GM13976 (cell line): ENCODE data around the gene SLC26A2.

ENCODE experiments used
- DNase-seq: peaks from one replicate; pipeline ENCODE4 v3.0.0; 2012; ENCODE audit warnings: low spot score
- in situ Hi-C: fragments of 300-500 bp; cut with MboI; formaldehyde crosslinking; loops from one replicate; pipeline ENCODE4 v1.12.0; 2022; ENCODE audit warnings: low sequenced_read_pairs, mixed read lengths, inconsistent platforms; ENCODE audit not compliant: unreplicated experiment
- TF ChIP-seq, protein P1 (sequence below): IDR thresholded peaks from 2 replicates; pipeline ENCODE4 v1.5.1; 2012; ENCODE audit warnings: borderline replicate concordance, mild to moderate bottlenecking; ENCODE audit not compliant: insufficient read depth; ENCODE audit errors: extremely low read depth, missing control alignments, control extremely low read depth

The SLC26A2 gene

GRCh38 chr5:149937610-149938009, 22.9 kb upstream of the SLC26A2 start:
- in situ Hi-C loops: no loop called here
- DNase-seq: no peak
- TF ChIP-seq, protein P1, sequence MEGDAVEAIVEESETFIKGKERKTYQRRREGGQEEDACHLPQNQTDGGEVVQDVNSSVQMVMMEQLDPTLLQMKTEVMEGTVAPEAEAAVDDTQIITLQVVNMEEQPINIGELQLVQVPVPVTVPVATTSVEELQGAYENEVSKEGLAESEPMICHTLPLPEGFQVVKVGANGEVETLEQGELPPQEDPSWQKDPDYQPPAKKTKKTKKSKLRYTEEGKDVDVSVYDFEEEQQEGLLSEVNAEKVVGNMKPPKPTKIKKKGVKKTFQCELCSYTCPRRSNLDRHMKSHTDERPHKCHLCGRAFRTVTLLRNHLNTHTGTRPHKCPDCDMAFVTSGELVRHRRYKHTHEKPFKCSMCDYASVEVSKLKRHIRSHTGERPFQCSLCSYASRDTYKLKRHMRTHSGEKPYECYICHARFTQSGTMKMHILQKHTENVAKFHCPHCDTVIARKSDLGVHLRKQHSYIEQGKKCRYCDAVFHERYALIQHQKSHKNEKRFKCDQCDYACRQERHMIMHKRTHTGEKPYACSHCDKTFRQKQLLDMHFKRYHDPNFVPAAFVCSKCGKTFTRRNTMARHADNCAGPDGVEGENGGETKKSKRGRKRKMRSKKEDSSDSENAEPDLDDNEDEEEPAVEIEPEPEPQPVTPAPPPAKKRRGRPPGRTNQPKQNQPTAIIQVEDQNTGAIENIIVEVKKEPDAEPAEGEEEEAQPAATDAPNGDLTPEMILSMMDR: no peak

- TF ChIP-seq, protein P1: no peak
- in situ Hi-C loops: no loop called here
- DNase-seq: no peak
Measured at GRCh38 chr5:149938279-149938678, 22.3 kb upstream of the SLC26A2 start.

DNA sequence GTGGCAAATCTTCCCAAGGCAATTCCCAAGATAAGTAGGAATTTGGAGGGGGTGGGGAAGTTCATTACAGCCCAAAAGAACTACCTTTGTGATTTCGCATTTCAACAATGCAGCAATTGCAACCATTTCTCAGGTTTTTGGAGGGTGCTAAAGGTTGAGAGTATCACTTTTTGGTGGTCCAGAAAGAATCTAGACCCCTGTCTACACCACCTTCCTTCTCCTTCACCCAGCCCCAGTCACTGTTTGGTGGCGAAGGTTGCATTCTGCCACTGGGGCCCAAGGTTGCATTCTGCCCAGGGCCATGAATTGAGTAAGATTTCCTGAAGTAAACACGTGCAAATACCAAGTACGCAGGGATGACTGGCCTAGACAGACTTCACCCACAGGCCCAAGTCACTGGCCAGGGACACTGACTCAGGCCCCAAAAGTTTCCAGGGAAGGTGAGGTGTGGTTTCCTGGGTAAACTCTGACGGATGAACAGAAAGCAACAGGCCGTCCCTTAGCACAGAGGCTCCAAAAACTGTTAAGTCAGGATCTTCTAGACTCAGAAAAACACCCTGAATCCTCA, 21.7 kb upstream of the SLC26A2 start:
- TF ChIP-seq, protein P1: no peak
- in situ Hi-C loops: no loop called here
- DNase-seq: no peak

- in situ Hi-C loops: no loop called here
- TF ChIP-seq, protein P1: no peak
- DNase-seq: no peak
Measured at GRCh38 chr5:149939546-149939945, 21.0 kb upstream of the SLC26A2 start.

- TF ChIP-seq, protein P1: no peak
- no peak for DNase-seq
- in situ Hi-C loops: no loop called here
Measured at GRCh38 chr5:149940077-149940574, 20.4 kb upstream of the SLC26A2 start.

- in situ Hi-C loops: no loop called here
- TF ChIP-seq, protein P1: no peak
- DNase-seq: no peak
Measured at GRCh38 chr5:149940941-149941644, 19.5 kb upstream of the SLC26A2 start.
